NCI-H2107 treated with DMSO at 0.1 percent for 48 hours (cell line): ENCODE results near the gene BASP1.
A peak's percentile ranks its signal among the peaks of the same experiment; 100 is the strongest.
"Not testable (repeated sequence)": the region's sequence is repeated elsewhere in the genome, so short reads cannot be mapped to it uniquely, and the experiment has no call there.

Source experiments
- DNase-seq: peaks from one replicate; lab custom pipeline; 2025; ENCODE audit not compliant: unreplicated experiment; lab: John Stamatoyannopoulos, UW

BASP1 gene

GRCh38 chr5:17312358-17312757 is 94.9 kb downstream of the BASP1 start:
- DNase-seq = no peak

GRCh38 chr5:17314907-17315471 is 97.6 kb downstream of the BASP1 start:
- peak; percentile 77 for DNase-seq

- no peak for DNase-seq
These were observed 98.3 kb downstream of the BASP1 start for GRCh38 chr5:17315710-17316221.

- DNase-seq = no peak
These were observed 99.6 kb downstream of the BASP1 start for GRCh38 chr5:17316970-17317459.

GRCh38 chr5:17317473-17317872 is 100.0 kb downstream of the BASP1 start:
- DNase-seq = no peak

GRCh38 chr5:17319095-17319494 is 101.7 kb downstream of the BASP1 start:
- DNase-seq = not testable (repeated sequence)

- no peak for DNase-seq
These were observed 108.6 kb downstream of the BASP1 start for GRCh38 chr5:17325770-17326599.
